K562 (cell line): ENCODE results near the gene PIK3CG. TPM values are rescaled to one million over a fixed set of nuclear protein-coding genes. Genes with fewer than 3 reads are reported as not detected.

ENCODE experiments used
- FIP1L1 ChIP-seq: fragments of 200-400 bp; formaldehyde crosslinking; IDR thresholded peaks from 2 replicates; pipeline ENCODE4 v1.6.1; 2018; ENCODE audit warnings: mild to moderate bottlenecking, low read depth, low read length; ENCODE audit not compliant: poor library complexity, severe bottlenecking
- HDAC3 ChIP-seq: fragments of 450-650 bp; IDR thresholded peaks from 2 replicates; pipeline ENCODE4 v1.6.1; 2018; ENCODE audit warnings: borderline replicate concordance, mild to moderate bottlenecking, moderate library complexity; ENCODE audit not compliant: partially characterized antibody
- HLTF ChIP-seq: fragments of 450-650 bp; IDR thresholded peaks from 2 replicates; pipeline ENCODE4 v1.6.1; 2016
- KLF1 ChIP-seq: fragments of 450-650 bp; IDR thresholded peaks from 2 replicates; pipeline ENCODE4 v1.6.1; 2016; ENCODE audit warnings: missing genetic modification characterization, missing compliant biosample characterization
- MCM2 ChIP-seq: fragments of 450-650 bp; IDR thresholded peaks from 2 replicates; pipeline ENCODE4 v1.6.1; 2017; ENCODE audit warnings: low read depth, mild to moderate bottlenecking
- MXI1 ChIP-seq: IDR thresholded peaks from 2 replicates; pipeline ENCODE4 v1.6.1; 2011; ENCODE audit warnings: low read depth, mild to moderate bottlenecking, improper control_type of control experiment, low read length
- PHB2 ChIP-seq: fragments of 450-650 bp; IDR thresholded peaks from 2 replicates; pipeline ENCODE4 v1.6.1; 2017; ENCODE audit warnings: low read depth
- PKNOX1 ChIP-seq: fragments of 450-650 bp; IDR thresholded peaks from 2 replicates; pipeline ENCODE4 v1.6.1; 2016
- PRPF4 ChIP-seq: fragments of 200-400 bp; formaldehyde crosslinking; IDR thresholded peaks from one replicate; pipeline ENCODE4 v1.6.1; 2017; ENCODE audit warnings: low read length, low read depth, mild to moderate bottlenecking; ENCODE audit not compliant: insufficient read depth, poor library complexity, severe bottlenecking
- PYGO2 ChIP-seq: fragments of 450-650 bp; IDR thresholded peaks from 2 replicates; pipeline ENCODE4 v1.6.1; 2016; ENCODE audit warnings: mild to moderate bottlenecking, missing genetic modification characterization, moderate library complexity, missing compliant biosample characterization
- RHOXF2B ChIP-seq: fragments of 250-450 bp; sonication (Bioruptor Pico); conservative IDR thresholded peaks from 2 replicates; pipeline ENCODE4 v1.5.1; 2021
- SIRT6 ChIP-seq: IDR thresholded peaks from one replicate; pipeline ENCODE4 v1.6.1; 2012; ENCODE audit warnings: low read depth, mild to moderate bottlenecking, control low read depth, inconsistent platforms, low read length, moderate library complexity
- SMARCC2 ChIP-seq: fragments of 450-650 bp; IDR thresholded peaks from 2 replicates; pipeline ENCODE4 v1.6.1; 2017; ENCODE audit warnings: antibody characterized with exemption, moderate library complexity, mild to moderate bottlenecking, low read depth
- ZBTB17 ChIP-seq: fragments of 450-650 bp; formaldehyde crosslinking; IDR thresholded peaks from 2 replicates; pipeline ENCODE4 v1.4.0; 2020; ENCODE audit warnings: mild to moderate bottlenecking
- ZBTB33 ChIP-seq: sonication (generic); formaldehyde crosslinking; IDR thresholded peaks from 2 replicates; pipeline ENCODE4 v1.8.1; 2023; ENCODE audit warnings: mild to moderate bottlenecking, missing genetic modification reagents
- ZNF436 ChIP-seq: fragments of 250-450, 450-650 bp; sonication (Bioruptor Pico); formaldehyde crosslinking; IDR thresholded peaks from 2 replicates; pipeline ENCODE4 v1.7.0; 2020; ENCODE audit warnings: mild to moderate bottlenecking
- ZNF561 ChIP-seq: fragments of 450-650 bp; formaldehyde crosslinking; conservative IDR thresholded peaks from 2 replicates; pipeline ENCODE4 v1.4.0; 2020; ENCODE audit warnings: mild to moderate bottlenecking, moderate library complexity
- polyA plus RNA-seq, 8 experiments: library from polyadenylated mRNA; depleted of rRNA in 4 of 8; stranded (reverse) in 5 of 8; unstranded in 3 of 8; fragments of >200 nt; fragmentation: Nextera tagmentation in 2 of 8; fragmentation: Illumina TruSeq in 1 of 8; extraction: Ambion mirVana in 2 of 8; extraction: Trizol in 1 of 8; gene quantifications; 2 replicates each; pipeline versions ENCODE4 v1.2.1 to v1.2.3, GENCODE V29; 2011 to 2014; ENCODE audit warnings: inconsistent platforms in 1 of 8, missing spikeins in 1 of 8
- total RNA-seq, 7 experiments: library from RNA; depleted of rRNA in 6 of 7; stranded (reverse); fragments of >200 nt in 6 of 7; fragmentation: Illumina TruSeq in 2 of 7; extraction: Trizol in 2 of 7; gene quantifications; 2 replicates each; pipeline versions ENCODE4 v1.2.1 to v1.2.3, GENCODE V29; 2011 to 2021; ENCODE audit warnings: low replicate concordance in 1 of 7
- TF ChIP-seq, protein P1 (sequence below): sonication (generic); formaldehyde crosslinking; IDR thresholded peaks from 2 replicates; pipeline ENCODE4 v1.8.0; 2022; ENCODE audit warnings: missing genetic modification reagents, mild to moderate bottlenecking, moderate library complexity, borderline replicate concordance
- TF ChIP-seq, protein P2 (sequence below), 2 experiments: fragments of 250-450 bp in 1 of 2; fragments of 450-650 bp in 1 of 2; sonication (Bioruptor Pico) in 1 of 2; IDR thresholded peaks; 2 replicates each; pipeline versions ENCODE4 v1.6.1 to v1.8.0; 2016 to 2021; ENCODE audit warnings: mild to moderate bottlenecking in 2 of 2, moderate library complexity in 2 of 2, missing compliant biosample characterization in 1 of 2, missing genetic modification characterization in 1 of 2
- TF ChIP-seq, protein P3 (sequence below), 2 experiments: fragments of 450-650 bp in 1 of 2; IDR thresholded peaks; 2 replicates each; pipeline ENCODE4 v1.6.1; 2011 to 2017; ENCODE audit warnings: low read depth in 2 of 2, antibody characterized with exemption in 1 of 2, borderline replicate concordance in 1 of 2, low read length in 1 of 2, mild to moderate bottlenecking in 1 of 2, mixed read lengths in 1 of 2; ENCODE audit not compliant: control insufficient read depth in 1 of 2

The PIK3CG gene
- total and polyA plus RNA-seq, 9 of the 15 experiments (the other 6 are each of a cell fraction or from before 2014, with no cell fraction given), result 5.3 to 42.5 (median 29.0) TPM

DNA sequence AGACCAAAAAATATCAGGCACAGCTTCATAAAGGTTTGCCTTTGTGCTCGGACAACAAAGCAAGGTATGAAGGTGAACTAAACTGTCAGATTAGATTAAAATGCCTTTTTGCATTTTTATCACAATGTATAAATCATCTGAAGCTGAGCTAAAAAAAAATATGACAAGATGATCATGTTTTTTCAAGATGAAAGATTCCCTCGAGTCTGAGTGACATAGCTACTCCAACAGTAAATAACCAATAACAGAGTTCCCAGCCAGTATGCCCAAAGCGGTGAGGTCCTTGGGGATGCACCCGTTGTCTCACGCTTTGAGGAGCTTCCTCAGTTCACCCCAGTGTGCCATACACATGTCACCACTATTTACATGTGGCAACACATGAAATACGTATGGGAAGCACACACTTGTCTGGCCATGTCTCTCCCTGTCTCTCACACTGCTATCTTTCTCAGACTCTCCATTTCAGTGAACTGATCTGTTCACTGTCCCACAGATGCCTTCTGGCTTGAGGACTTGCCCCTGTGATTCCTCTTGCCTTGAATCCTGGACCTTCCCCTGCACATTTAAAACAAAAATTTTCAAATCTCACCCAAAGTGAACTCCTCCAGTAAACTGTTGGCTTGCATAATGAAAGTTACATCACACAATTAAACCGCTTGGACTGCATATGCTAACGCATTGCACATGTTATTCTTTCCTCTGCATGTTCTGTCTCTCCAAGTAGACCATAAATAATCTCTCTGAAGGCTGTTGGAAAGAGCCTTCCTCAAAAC, 2.6 kb upstream of the PIK3CG start (continued):
- TF ChIP-seq HDAC3 (no peak), SMARCC2 (no peak), ZNF436 (no peak), PHB2 (no peak), ZNF561 (CRISPR knock-in tag) (no peak), MXI1 (no peak), ZBTB17 (no peak), RHOXF2B (CRISPR knock-in tag) (0 out of 2 replicates have a peak, but pooled peaks have one; percentile 63), FIP1L1 (no peak), MCM2 (no peak), PYGO2 (tag) (peak; percentile 7; the same call in 1 of the 2 replicates), PKNOX1 (peak; percentile 53), PRPF4 (no peak), KLF1 (tag) (no peak), HLTF (no peak), ZBTB33 (CRISPR knock-in tag) (peak; percentile 49; the same call in 1 of the 2 replicates), SIRT6 (no peak)
- TF ChIP-seq, protein P1, sequence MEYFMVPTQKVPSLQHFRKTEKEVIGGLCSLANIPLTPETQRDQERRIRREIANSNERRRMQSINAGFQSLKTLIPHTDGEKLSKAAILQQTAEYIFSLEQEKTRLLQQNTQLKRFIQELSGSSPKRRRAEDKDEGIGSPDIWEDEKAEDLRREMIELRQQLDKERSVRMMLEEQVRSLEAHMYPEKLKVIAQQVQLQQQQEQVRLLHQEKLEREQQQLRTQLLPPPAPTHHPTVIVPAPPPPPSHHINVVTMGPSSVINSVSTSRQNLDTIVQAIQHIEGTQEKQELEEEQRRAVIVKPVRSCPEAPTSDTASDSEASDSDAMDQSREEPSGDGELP (CRISPR knock-in tag), result no peak
- TF ChIP-seq, protein P2, sequence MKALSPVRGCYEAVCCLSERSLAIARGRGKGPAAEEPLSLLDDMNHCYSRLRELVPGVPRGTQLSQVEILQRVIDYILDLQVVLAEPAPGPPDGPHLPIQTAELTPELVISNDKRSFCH (CRISPR knock-in tag; IDR thresholded peaks at IDR 0.05), result no peak
- TF ChIP-seq, protein P2 (tag; IDR thresholded peaks at IDR 0.05), result no peak
- TF ChIP-seq, protein P3, sequence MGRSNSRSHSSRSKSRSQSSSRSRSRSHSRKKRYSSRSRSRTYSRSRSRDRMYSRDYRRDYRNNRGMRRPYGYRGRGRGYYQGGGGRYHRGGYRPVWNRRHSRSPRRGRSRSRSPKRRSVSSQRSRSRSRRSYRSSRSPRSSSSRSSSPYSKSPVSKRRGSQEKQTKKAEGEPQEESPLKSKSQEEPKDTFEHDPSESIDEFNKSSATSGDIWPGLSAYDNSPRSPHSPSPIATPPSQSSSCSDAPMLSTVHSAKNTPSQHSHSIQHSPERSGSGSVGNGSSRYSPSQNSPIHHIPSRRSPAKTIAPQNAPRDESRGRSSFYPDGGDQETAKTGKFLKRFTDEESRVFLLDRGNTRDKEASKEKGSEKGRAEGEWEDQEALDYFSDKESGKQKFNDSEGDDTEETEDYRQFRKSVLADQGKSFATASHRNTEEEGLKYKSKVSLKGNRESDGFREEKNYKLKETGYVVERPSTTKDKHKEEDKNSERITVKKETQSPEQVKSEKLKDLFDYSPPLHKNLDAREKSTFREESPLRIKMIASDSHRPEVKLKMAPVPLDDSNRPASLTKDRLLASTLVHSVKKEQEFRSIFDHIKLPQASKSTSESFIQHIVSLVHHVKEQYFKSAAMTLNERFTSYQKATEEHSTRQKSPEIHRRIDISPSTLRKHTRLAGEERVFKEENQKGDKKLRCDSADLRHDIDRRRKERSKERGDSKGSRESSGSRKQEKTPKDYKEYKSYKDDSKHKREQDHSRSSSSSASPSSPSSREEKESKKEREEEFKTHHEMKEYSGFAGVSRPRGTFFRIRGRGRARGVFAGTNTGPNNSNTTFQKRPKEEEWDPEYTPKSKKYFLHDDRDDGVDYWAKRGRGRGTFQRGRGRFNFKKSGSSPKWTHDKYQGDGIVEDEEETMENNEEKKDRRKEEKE (IDR thresholded peaks at IDR 0.05; ENCODE audit: borderline replicate concordance in 1 of 2, control insufficient read depth in 1 of 2, low read depth in 2 of 2, low read length in 1 of 2), result no peak
